WERI-Rb-1 (cell line): Measurements from ENCODE around the gene ANKRD1.
"Not testable (repeated sequence)": the region's sequence is repeated elsewhere in the genome, so short reads cannot be mapped to it uniquely, and the experiment has no call there.

Experiments used
- DNase-seq: peaks from one replicate; pipeline ENCODE4 v3.0.0-alpha.2; 2020
- H3K27ac ChIP-seq: fragments of 250-450 bp; sonication (Bioruptor Pico); 2 replicates; pipeline ENCODE4 v1.5.1; 2020; ENCODE audit warnings: mild to moderate bottlenecking, moderate library complexity
- H3K27me3 ChIP-seq: fragments of 250-450 bp; sonication (Bioruptor Pico); 2 replicates; pipeline ENCODE4 v1.5.1; 2021; ENCODE audit warnings: mild to moderate bottlenecking, low read depth, moderate library complexity; ENCODE audit not compliant: insufficient read depth, severe bottlenecking
- H3K36me3 ChIP-seq: fragments of 250-450 bp; sonication (Bioruptor Pico); 2 replicates; pipeline ENCODE4 v1.5.1; 2020; ENCODE audit warnings: mild to moderate bottlenecking, moderate library complexity
- H3K4me3 ChIP-seq: 2 replicates; pipeline ENCODE4 v1.5.1; 2011; ENCODE audit warnings: low read depth, mild to moderate bottlenecking, control low read depth, low read length
- H3K9me3 ChIP-seq: fragments of 250-450 bp; sonication (Bioruptor Pico); 2 replicates; pipeline ENCODE4 v1.5.1; 2021; ENCODE audit warnings: mild to moderate bottlenecking, moderate library complexity; ENCODE audit not compliant: severe bottlenecking
- CTCF ChIP-seq: IDR thresholded peaks from 2 replicates; pipeline ENCODE4 v1.5.1; 2011; ENCODE audit warnings: low read depth, mild to moderate bottlenecking, control low read depth, inconsistent platforms, low read length

The ANKRD1 gene

DNA sequence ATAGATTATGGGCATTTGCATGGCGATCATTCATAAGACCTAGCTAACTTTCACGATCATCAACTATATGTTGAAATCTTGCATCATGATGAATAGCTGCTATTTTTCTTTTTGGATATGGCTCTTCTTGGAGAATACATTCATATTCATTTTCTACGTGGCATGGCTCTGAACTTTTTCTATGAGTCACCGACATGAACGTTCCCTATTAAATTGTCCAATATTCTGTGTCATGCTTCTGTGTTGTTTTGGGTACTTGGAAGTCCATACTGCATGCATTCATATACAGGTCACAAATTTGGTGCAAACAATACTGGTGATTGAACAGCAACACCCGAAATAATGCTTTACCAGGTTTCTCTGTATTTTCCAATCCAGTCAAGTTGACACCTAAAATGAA, 37.9 kb upstream of the ANKRD1 start:
- no peak for DNase-seq
- no peak for TF ChIP-seq CTCF
- Histone ChIP-seq H3K27ac (no peak overlapping the region), H3K9me3 (no peaks in the 10 kb centered on the region), H3K27me3 (no peaks in the 10 kb centered on the region), H3K4me3 (no peak overlapping the region), H3K36me3 (no peaks in the 10 kb centered on the region)

- Histone ChIP-seq H3K27ac (no peak overlapping the region), H3K9me3 (no peaks in the 10 kb centered on the region), H3K36me3 (no peaks in the 10 kb centered on the region), H3K27me3 (no peaks in the 10 kb centered on the region), H3K4me3 (no peak overlapping the region)
- DNase-seq, result no peak
- no peak for TF ChIP-seq CTCF
Measured at GRCh38 chr10:90947030-90947960, 26.4 kb upstream of the ANKRD1 start.

DNA sequence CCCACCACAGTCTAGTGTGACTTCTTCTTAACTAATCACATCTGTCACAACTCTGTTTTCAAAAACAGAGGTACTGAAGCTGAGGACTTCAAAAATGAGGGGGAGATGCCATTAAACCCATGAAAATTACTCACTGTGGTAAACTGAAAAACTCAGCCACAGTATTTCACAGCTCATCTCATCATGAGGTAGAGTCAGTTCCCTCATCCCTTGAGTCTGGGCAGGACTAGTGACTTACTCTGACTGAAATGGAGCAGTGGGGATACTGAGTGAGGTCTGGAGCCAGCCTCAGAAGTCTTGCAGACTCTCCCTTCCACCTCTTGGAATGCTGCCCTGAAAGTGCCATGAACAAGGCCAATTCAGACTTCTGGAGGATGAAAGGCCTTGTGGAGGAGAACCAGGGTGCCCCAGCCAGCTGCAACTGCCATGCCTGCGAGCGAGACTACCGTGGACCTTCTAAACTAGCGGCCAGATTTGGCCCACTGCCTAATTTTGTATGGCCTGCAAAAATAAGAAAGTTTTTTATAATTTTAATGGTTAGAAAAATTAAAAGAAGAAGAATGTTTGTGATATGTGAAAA, 24.7 kb upstream of the ANKRD1 start:
- Histone ChIP-seq H3K27ac (no peak overlapping the region), H3K9me3 (no peaks in the 10 kb centered on the region)
- no peak for TF ChIP-seq CTCF

GRCh38 chr10:90944749-90945148, 23.9 kb upstream of the ANKRD1 start:
- no peak for TF ChIP-seq CTCF
- Histone ChIP-seq H3K27me3 (no peaks in the 10 kb centered on the region), H3K4me3 (no peak overlapping the region), H3K27ac (no peak overlapping the region), H3K36me3 (no peaks in the 10 kb centered on the region), H3K9me3 (no peaks in the 10 kb centered on the region)
- no peak for DNase-seq

More for the DNA sequence above, 24.7 kb upstream of the ANKRD1 start:
- no peak overlapping the region for H3K4me3 ChIP-seq
- H3K27me3 ChIP-seq, result no peaks in the 10 kb centered on the region
- no peaks in the 10 kb centered on the region for H3K36me3 ChIP-seq
- DNase-seq, result no peak

DNA sequence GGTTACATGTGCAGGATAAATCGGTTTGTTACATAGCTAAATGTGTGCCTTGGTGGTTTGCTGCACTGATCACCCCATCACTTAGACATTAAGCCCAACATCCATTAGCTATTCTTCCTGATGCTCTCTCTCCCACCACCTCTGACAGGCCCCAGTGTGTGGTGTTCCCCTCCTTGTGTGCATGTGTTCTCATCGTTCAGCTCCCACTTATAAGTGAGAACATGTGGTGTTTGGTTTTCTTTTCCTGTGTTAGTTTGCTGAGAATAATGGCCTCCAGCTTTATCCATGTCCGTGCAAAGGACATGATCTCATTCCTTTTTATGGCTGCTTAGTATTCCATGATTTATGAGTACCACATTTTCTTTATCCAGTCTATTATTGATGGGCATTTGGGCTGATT, 22.1 kb upstream of the ANKRD1 start:
- not testable (repeated sequence) for H3K4me3 ChIP-seq, DNase-seq, H3K27ac ChIP-seq, H3K36me3 ChIP-seq, H3K9me3 ChIP-seq, H3K27me3 ChIP-seq

GRCh38 chr10:90939648-90940047, 18.8 kb upstream of the ANKRD1 start:
- Histone ChIP-seq H3K36me3 (no peaks in the 10 kb centered on the region), H3K27me3 (no peaks in the 10 kb centered on the region), H3K4me3 (no peak overlapping the region), H3K27ac (no peak overlapping the region), H3K9me3 (no peaks in the 10 kb centered on the region)
- no peak for TF ChIP-seq CTCF
- no peak for DNase-seq
